Activated CD4-positive, alpha-beta T cell treated with anti-CD3 and anti-CD28 coated beads for 36 hours (primary cell): ENCODE data around the gene GJC1. TPM values are rescaled to one million over a fixed set of nuclear protein-coding genes. Genes with fewer than 3 reads are reported as not detected.
A peak's percentile ranks its signal among the peaks of the same experiment; 100 is the strongest.

ENCODE experiments used
- ATAC-seq: fragments of 200-7000 bp; cut with Tn5 transposase; one replicate; pipeline ENCODE4 v1.10.0; 2021; ENCODE audit warnings: mild to moderate bottlenecking, moderate library complexity
- CTCF ChIA-PET: fragments of 350-600 bp; sonication (Branson Sonifier 250); formaldehyde crosslinking; loops from one replicate; lab custom pipeline; 2021; ENCODE audit warnings: antibody characterized with exemption; lab: Charles Lee
- POLR2A ChIA-PET: fragments of 350-600 bp; sonication (Branson Sonifier 250); formaldehyde crosslinking; loops from one replicate; lab custom pipeline; 2021; ENCODE audit warnings: antibody characterized with exemption, inconsistent platforms; lab: Charles Lee
- DNase-seq: peaks from one replicate; pipeline ENCODE4 v3.0.0-alpha.2; 2020
- H3K27ac Mint-ChIP-seq: one replicate; pipeline ENCODE4 v1.8.0; 2021; ENCODE audit warnings: mixed read lengths
- H3K27me3 Mint-ChIP-seq: one replicate; pipeline ENCODE4 v1.8.0; 2021; ENCODE audit warnings: mixed read lengths
- H3K36me3 Mint-ChIP-seq: one replicate; pipeline ENCODE4 v1.8.0; 2021; ENCODE audit warnings: low read depth, mixed read lengths
- H3K4me1 Mint-ChIP-seq: one replicate; pipeline ENCODE4 v1.8.0; 2021; ENCODE audit warnings: mixed read lengths
- H3K4me3 Mint-ChIP-seq: one replicate; pipeline ENCODE4 v1.8.0; 2021; ENCODE audit warnings: mild to moderate bottlenecking, moderate library complexity, mixed read lengths
- H3K9me3 Mint-ChIP-seq: one replicate; pipeline ENCODE4 v1.8.0; 2021; ENCODE audit warnings: low read depth, mixed read lengths
- intact Hi-C, 2 experiments: fragments of 100-400 bp; cut with DNase I in 1 of 2; cut with micrococcal nuclease in 1 of 2; formaldehyde crosslinking; loops; one replicate each; pipeline versions ENCODE4 v1.14.2 to v1.15.1; 2022 to 2024; cut with DNase I, micrococcal nuclease
- total RNA-seq, 2 experiments: library from RNA; stranded (reverse); gene quantifications; one replicate each; pipeline ENCODE4 v1.2.3, GENCODE V29; 2021

GJC1 gene
- 1 to 10 TPM; 3.3 to 3.7 TPM for total RNA-seq

DNA sequence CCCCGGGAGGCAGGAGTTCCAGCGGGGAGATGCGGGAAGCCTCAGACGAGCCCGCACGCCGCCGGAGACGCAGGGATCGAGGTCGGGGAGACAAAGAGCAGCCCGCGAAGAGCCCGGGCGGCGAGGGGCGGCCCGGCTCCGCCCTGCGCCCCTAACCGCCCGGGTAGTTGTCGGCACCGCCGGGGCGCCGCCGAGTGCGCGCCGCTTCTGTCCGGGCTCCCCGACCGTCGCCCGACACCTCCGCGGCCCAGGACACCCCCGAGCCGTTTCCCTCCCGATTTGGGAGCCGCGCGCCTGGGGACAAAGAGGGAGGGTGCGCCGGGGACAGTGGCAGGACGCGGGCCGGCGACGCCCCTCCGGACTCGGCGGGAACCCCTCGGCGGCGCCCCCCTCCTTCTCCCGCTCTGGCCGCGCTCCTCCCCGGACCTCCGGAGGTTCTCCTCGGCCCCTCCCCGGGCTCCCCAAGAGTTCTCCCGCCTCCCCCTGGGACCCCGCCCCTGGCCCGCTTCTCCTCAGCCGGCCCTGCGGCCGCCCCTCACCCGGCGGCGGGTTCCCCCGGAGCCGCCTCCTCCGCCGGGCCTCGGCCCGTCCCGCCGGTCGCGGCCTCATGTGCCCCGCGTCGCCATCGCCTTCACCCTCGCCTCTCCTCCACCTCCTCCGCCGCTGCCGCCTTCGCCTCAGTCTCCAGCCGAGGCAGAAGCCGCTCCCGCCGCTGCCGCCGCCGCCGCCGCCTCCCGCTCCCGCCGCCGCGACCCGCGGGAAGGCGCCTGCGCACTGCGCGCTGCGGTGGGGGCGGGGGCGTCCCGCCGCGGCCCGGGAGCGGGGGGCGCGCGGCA lies at the start of gene GJC1:
TSS of gene GJC1 (minus strand) at position 765 of the 836 bp plus-strand sequence. CDS start 24,470 bp downstream, outside the sequence.
- peak; percentile 50 for DNase-seq

DNA sequence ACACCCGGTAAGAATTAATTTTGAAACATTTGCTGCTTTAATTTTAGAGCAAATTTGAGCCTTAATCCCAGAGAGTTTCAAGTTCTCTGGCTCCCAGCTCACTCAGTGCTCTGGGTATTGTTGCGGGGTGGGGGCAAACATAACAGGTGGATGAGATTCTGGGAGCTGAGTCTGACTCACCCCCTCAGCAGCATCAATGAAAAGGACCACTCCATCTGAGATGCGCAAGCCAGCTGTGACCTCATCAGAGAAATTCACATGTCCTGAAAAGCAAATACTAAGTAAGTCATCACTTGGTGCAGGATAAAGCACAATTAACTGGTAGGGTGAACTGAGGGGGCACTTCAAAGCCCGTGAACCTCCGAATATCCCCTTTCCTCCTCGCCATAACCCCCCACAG lies 49.3 kb upstream of the GJC1 start:
- DNase-seq (no peak), ATAC-seq (no peak)
- intact Hi-C loops, result no loop called here
- Mint-ChIP-seq H3K27me3 (no peaks in the 10 kb centered on the region), H3K9me3 (no peaks in the 10 kb centered on the region), H3K4me3 (no peak overlapping the region), H3K27ac (no peak overlapping the region), H3K4me1 (no peaks in the 10 kb centered on the region), H3K36me3 (peaks cover 45% of the 10 kb centered on the region)
- CTCF ChIA-PET, result interaction anchor here (0.6 to 6.6 kb wide), 13 partner anchors 9 to 1082 kb away, joined by 3 to 39 read pairs (median 4); partner anchors contain the start of gene EFTUD2
- POLR2A ChIA-PET, result no interaction called here

More for the DNA sequence above, at the start of gene GJC1:
- Mint-ChIP-seq H3K9me3 (no peaks in the 10 kb centered on the region), H3K4me1 (peaks cover 13% of the 10 kb centered on the region), H3K4me3 (peak within 1 kb of the TSS; percentile 76), H3K36me3 (no peaks in the 10 kb centered on the region), H3K27ac (peak within 1 kb of the TSS; percentile 75), H3K27me3 (peaks cover 36% of the 10 kb centered on the region)
- CTCF ChIA-PET, result interaction anchor here (0.7 to 1.0 kb wide), 3 partner anchors 22 to 239 kb away, joined by 3 read pairs; no protein-coding TSS in a partner anchor
- POLR2A ChIA-PET, result no interaction called here
- intact Hi-C loops, result loop anchor here (1.0 to 5.0 kb wide), 4 partner anchors 50 to 138 kb away; partner anchors contain the start of gene C1QL1 (in 1 of the 2)
- ATAC-seq, result peak; percentile 64

DNA sequence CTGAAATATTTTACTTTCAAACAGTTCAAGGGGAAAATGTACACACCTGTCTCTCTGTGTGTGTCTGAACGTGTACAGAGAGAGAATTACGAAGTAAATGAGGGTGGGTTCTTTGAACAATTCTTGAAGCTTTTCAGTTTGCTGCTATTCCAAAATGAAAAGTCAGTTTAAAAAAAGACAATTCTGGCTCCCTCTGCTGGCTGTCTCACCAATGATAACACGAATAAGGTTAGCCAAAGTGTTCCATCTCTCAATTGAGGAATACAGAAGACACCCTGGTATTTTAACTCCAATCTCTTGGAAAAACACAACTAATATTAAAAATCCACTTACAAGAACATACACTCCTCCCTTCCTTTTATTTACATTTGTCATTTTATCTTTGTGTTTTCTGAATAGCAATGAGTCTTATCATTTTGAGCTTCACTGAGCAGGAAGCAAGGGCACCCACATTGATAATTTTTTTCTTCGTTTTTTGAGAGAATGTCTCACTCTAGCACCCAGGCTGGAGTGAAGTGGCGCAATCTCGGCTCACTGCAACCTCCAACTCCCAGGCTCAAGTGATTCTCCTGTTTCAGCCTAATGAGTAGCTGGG lies 48.6 kb upstream of the GJC1 start:
- Mint-ChIP-seq H3K27ac (no peak overlapping the region), H3K9me3 (no peaks in the 10 kb centered on the region), H3K36me3 (peaks cover 48% of the 10 kb centered on the region), H3K4me3 (no peak overlapping the region), H3K27me3 (no peaks in the 10 kb centered on the region), H3K4me1 (no peaks in the 10 kb centered on the region)
- ChIA-PET CTCF (interaction anchor here (0.6 to 6.6 kb wide), 16 partner anchors 8 to 1083 kb away, joined by 3 to 39 read pairs (median 4); partner anchors contain the start of gene EFTUD2), POLR2A (no interaction called here)
- ATAC-seq (no peak), DNase-seq (peak; percentile 47)
- intact Hi-C loops, result loop anchor here in 1 of 2 experiments (1.0 kb wide), 2 partner anchors 99 to 104 kb away; no protein-coding TSS in a partner anchor

DNA sequence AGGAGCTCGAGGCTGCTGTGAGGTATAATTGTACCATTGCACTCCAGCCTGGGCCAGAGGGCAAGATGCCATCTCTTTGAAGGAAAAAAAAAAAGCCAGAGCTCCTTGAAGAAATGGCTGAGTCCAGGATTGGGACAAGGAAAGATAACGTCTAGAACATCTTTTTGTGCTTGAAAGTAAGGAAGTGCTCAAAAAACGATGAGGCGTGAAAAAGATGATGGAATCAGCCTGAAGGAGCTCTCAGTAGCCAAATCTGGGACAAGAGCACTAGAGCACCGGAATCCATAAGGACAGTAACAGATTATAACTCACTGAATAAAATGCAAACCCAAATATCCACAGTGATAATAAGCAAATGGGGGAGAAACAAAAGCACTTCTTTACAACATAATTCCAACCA lies 47.0 kb upstream of the GJC1 start:
- ChIA-PET POLR2A (interaction anchor here (0.6 to 0.7 kb wide), 2 partner anchors 10 to 15 kb away, joined by 3 to 4 read pairs; no protein-coding TSS in a partner anchor), CTCF (interaction anchor here (2.0 to 6.6 kb wide), 3 partner anchors 11 to 100 kb away, joined by 8 to 39 read pairs (median 36); no protein-coding TSS in a partner anchor)
- ATAC-seq (no peak), DNase-seq (no peak)
- intact Hi-C loops, result no loop called here
- H3K27me3 Mint-ChIP-seq, result no peaks in the 10 kb centered on the region
- no peak overlapping the region for H3K27ac Mint-ChIP-seq
- H3K4me1 Mint-ChIP-seq, result no peaks in the 10 kb centered on the region
- H3K9me3 Mint-ChIP-seq, result no peaks in the 10 kb centered on the region
- H3K4me3 Mint-ChIP-seq, result no peak overlapping the region
- peaks cover 41% of the 10 kb centered on the region for H3K36me3 Mint-ChIP-seq

DNA sequence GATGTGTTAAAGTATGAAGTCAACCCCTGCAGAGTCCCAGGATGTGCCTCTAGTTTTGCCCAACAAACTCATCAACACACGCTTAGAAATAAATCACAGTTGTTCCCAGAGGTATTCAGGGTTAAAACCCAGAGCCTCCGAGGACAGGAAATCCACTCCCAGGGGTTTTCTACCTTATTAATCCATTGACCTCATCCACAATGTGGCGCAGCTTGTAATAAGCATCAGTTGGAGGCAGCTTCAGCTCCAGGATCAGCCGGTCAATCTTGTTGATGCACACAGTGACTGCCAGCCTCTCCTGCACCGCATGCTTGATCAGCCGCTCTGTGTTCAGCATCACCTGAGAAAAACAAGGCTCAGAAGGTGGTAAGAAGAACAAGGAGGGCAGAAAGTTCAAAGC lies 45.7 kb upstream of the GJC1 start:
- POLR2A ChIA-PET, result no interaction called here

DNA sequence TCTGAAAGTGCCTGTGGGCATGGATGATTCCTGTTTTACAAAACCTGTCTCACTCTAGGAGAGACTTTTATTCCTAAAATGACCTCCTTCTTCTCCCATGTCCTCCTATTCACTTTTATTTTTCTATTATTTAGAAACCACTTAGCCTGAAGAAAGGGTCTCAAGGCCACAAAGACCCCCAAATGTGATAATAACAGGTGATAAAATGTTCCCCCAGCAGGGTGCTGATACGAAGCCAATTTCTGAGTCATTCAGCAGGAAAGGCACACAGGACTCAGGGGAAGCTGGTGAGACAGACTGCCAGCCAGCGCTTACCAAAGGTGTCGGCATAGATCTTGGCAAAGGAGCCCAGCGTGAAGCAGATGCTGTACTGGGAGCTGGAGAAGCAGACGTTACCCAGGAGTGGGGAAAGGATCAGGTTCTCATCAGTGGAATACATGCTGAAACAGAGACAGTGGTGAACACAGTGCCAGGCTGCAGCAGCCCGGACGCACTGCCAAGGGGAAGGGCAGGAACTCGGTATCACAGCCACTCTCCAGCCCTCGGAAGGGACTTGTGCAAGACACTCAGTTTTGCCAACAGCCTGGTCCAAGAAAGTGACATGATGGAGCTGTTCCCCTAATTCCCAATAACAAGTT lies 42.2 kb upstream of the GJC1 start:
- H3K27me3 Mint-ChIP-seq, result no peaks in the 10 kb centered on the region
- POLR2A ChIA-PET, result no interaction called here
- ATAC-seq, result no peak
- no peaks in the 10 kb centered on the region for H3K9me3 Mint-ChIP-seq
- no peak overlapping the region for H3K27ac Mint-ChIP-seq
- no peak for DNase-seq
- no peaks in the 10 kb centered on the region for H3K4me1 Mint-ChIP-seq
- intact Hi-C loops, result no loop called here
- no peak overlapping the region for H3K4me3 Mint-ChIP-seq
- peaks cover 49% of the 10 kb centered on the region for H3K36me3 Mint-ChIP-seq
- CTCF ChIA-PET, result interaction anchor here (0.7 kb wide), 1 partner anchor 96 kb away, joined by 3 read pairs; no protein-coding TSS in a partner anchor

More for the DNA sequence above, 45.7 kb upstream of the GJC1 start:
- no peak overlapping the region for H3K4me3 Mint-ChIP-seq
- H3K9me3 Mint-ChIP-seq, result no peaks in the 10 kb centered on the region
- DNase-seq, result no peak
- peaks cover 48% of the 10 kb centered on the region for H3K36me3 Mint-ChIP-seq
- intact Hi-C loops, result no loop called here
- CTCF ChIA-PET, result interaction anchor here (0.6 to 6.6 kb wide), 3 partner anchors 10 to 145 kb away, joined by 3 to 39 read pairs (median 4); no protein-coding TSS in a partner anchor
- no peak overlapping the region for H3K27ac Mint-ChIP-seq
- no peak for ATAC-seq
- no peaks in the 10 kb centered on the region for H3K27me3 Mint-ChIP-seq
- H3K4me1 Mint-ChIP-seq, result no peaks in the 10 kb centered on the region

DNA sequence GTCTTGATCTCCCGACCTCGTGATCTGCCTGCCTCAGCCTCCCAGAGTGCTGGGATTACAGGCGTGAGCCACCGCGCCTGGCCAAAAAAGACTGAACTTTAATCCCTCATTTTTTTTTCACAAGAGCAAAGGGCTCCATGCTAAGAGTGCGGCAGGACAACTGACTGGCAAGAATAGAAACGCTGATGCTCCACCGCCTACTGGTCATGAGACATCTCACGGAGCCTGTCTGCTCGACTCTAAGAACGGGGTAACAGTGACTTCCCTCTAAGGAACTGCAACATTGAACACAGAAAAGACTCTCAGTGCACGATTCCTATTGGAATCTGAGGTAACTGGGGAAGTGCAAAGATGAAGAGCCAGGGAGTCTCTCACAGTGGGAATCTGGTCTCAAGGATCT lies 41.5 kb upstream of the GJC1 start:
- no peak for DNase-seq
- Mint-ChIP-seq H3K4me1 (no peaks in the 10 kb centered on the region), H3K27ac (no peak overlapping the region), H3K36me3 (peaks cover 49% of the 10 kb centered on the region), H3K9me3 (no peaks in the 10 kb centered on the region), H3K4me3 (no peak overlapping the region), H3K27me3 (no peaks in the 10 kb centered on the region)
- no peak for ATAC-seq
- intact Hi-C loops, result no loop called here
- ChIA-PET POLR2A (no interaction called here), CTCF (no interaction called here)

DNA sequence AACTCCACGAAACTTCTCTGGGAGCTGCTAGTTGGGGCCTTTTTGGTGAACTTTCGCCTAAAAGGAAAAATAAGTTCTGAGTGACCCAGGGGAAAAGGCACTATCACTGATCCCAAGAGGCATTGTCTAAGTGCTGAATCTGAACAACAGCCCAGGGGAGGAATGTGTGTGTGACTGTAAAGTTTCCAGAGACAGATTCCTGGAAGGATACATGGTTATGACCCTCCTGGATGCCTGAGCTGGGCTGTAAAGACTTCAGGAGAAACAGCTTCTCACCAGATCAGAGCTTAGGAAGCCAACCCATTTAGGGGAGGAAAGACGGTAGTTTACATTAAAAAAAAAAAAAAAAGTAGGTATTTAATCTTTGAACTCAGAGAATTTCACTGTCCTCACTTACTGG lies 37.8 kb upstream of the GJC1 start:
- Mint-ChIP-seq H3K27me3 (no peaks in the 10 kb centered on the region), H3K27ac (no peak overlapping the region), H3K4me3 (no peak overlapping the region), H3K4me1 (no peaks in the 10 kb centered on the region), H3K9me3 (no peaks in the 10 kb centered on the region), H3K36me3 (peaks cover 56% of the 10 kb centered on the region)
- no peak for DNase-seq
- no peak for ATAC-seq
- POLR2A ChIA-PET, result interaction anchor here (0.6 kb wide), 1 partner anchor 10 kb away, joined by 3 read pairs; no protein-coding TSS in a partner anchor
- CTCF ChIA-PET, result interaction anchor here (0.6 to 5.8 kb wide), 11 partner anchors 9 to 1000 kb away, joined by 3 to 49 read pairs (median 3); no protein-coding TSS in a partner anchor
- intact Hi-C loops, result loop anchor here (2.0 to 5.0 kb wide), 2 partner anchors 19 to 336 kb away; no protein-coding TSS in a partner anchor

DNA sequence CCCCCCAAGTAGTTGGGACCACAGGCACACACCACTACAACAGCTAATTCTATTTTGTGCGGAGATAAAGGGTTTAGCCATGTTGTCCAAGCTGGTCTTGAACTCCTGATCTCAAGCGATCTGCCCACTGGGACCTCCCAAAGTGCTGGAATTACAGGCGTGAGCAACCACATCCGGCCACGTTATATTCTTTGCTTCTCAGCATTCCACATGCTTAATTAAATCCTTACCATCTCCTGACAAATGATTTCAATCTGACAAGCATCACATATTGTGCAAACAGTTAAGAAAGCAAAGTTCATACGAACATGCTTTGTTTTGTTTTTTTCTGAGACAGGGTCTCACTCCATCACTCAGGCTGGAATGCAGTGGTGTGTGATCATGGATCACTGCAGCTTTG lies 35.8 kb upstream of the GJC1 start:
- no peak overlapping the region for H3K4me3 Mint-ChIP-seq
- no peak for ATAC-seq
- H3K27me3 Mint-ChIP-seq, result no peaks in the 10 kb centered on the region
- H3K36me3 Mint-ChIP-seq, result peaks cover 49% of the 10 kb centered on the region
- CTCF ChIA-PET, result interaction anchor here (0.7 to 5.8 kb wide), 12 partner anchors 11 to 185 kb away, joined by 3 to 49 read pairs (median 3); no protein-coding TSS in a partner anchor
- H3K27ac Mint-ChIP-seq, result no peak overlapping the region
- no peak for DNase-seq
- POLR2A ChIA-PET, result no interaction called here
- H3K9me3 Mint-ChIP-seq, result no peaks in the 10 kb centered on the region
- intact Hi-C loops, result loop anchor here (1.0 to 5.0 kb wide), 5 partner anchors 21 to 334 kb away; no protein-coding TSS in a partner anchor
- no peaks in the 10 kb centered on the region for H3K4me1 Mint-ChIP-seq

DNA sequence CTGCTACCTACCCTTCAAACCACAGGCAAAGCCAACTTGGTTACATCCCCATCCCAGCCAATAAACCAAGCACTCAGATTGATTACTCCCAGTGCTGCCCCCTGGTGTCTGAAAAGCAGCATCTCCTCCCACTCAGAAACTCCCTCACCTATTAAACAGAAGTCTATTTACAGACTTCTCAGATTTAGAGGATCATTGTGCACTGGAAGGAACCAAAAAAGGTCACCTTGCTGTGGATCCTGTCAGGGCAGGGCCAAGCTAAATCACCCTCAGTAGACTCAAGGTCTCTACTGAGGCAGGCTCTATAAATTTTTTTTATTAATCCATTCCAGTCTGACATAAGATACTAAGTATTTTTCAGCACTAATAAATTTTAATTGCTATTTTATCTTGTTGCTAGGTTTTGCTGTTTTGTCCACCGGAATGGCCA lies 35.2 kb upstream of the GJC1 start:
- CTCF ChIA-PET, result interaction anchor here (0.6 to 5.8 kb wide), 18 partner anchors 9 to 655 kb away, joined by 3 to 49 read pairs (median 3); no protein-coding TSS in a partner anchor
- peaks cover 48% of the 10 kb centered on the region for H3K36me3 Mint-ChIP-seq
- no peaks in the 10 kb centered on the region for H3K27me3 Mint-ChIP-seq
- no peak overlapping the region for H3K4me3 Mint-ChIP-seq
- peak; percentile 84 for ATAC-seq
- POLR2A ChIA-PET, result no interaction called here
- intact Hi-C loops, result loop anchor here (1.0 to 5.0 kb wide), 4 partner anchors 86 to 333 kb away; no protein-coding TSS in a partner anchor
- DNase-seq, result peak; percentile 79
- no peaks in the 10 kb centered on the region for H3K4me1 Mint-ChIP-seq
- no peak overlapping the region for H3K27ac Mint-ChIP-seq
- H3K9me3 Mint-ChIP-seq, result no peaks in the 10 kb centered on the region
